GM12874 (cell line): Measurements from ENCODE around the gene RBM28.

Experiments
- TF ChIP-seq, protein P1 (sequence below): IDR thresholded peaks from 2 replicates; pipeline ENCODE4 v1.5.1; 2011; ENCODE audit warnings: low read depth, mild to moderate bottlenecking, control low read depth, low read length, moderate library complexity; ENCODE audit not compliant: insufficient read depth

Gene RBM28

GRCh38 chr7:128360359-128360678 is 16.6 kb upstream of the RBM28 start:
- TF ChIP-seq, protein P1, sequence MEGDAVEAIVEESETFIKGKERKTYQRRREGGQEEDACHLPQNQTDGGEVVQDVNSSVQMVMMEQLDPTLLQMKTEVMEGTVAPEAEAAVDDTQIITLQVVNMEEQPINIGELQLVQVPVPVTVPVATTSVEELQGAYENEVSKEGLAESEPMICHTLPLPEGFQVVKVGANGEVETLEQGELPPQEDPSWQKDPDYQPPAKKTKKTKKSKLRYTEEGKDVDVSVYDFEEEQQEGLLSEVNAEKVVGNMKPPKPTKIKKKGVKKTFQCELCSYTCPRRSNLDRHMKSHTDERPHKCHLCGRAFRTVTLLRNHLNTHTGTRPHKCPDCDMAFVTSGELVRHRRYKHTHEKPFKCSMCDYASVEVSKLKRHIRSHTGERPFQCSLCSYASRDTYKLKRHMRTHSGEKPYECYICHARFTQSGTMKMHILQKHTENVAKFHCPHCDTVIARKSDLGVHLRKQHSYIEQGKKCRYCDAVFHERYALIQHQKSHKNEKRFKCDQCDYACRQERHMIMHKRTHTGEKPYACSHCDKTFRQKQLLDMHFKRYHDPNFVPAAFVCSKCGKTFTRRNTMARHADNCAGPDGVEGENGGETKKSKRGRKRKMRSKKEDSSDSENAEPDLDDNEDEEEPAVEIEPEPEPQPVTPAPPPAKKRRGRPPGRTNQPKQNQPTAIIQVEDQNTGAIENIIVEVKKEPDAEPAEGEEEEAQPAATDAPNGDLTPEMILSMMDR, result no peak

DNA sequence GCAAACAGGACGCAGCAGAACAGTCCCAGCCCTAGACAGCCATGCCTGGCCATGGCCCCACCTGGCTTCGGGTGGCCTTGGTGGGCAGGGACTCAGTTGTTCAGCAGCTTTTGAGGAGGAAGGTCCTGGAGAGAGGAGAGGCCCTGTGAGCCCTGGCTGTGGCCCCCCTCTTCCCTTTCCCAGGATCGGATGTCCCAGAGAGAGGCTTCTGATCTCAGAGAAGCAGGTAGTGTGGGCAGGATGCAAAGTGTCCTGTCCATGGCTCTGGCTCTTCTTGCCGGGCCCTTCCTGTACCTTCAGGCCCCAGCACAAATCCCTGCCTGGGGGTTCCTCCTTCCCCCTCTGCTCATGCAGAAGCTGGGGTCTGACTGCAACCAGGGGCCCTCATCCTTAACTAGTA is 16.2 kb upstream of the RBM28 start:
- TF ChIP-seq, protein P1, result no peak

GRCh38 chr7:128359336-128359735 is 15.6 kb upstream of the RBM28 start:
- TF ChIP-seq, protein P1, result no peak

DNA sequence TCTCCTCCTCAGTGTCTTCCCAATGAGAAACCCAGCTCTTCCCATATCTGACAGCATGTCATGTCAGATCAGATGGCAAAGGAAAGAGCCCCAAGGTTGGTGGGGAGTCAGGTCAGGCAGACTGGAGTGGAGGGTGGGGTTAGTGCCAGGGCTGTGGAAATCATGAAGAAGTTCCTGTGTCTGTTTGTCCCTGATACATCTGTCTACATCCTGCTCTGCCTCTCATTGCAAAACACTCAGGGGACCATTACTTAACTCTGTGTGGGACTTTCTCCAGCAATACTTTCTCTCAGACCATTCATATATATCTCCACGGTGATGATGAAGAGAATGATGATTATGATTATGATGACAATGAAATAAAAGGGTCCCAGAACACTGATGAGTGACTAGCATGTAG is 14.5 kb upstream of the RBM28 start:
- TF ChIP-seq, protein P1, result no peak

GRCh38 chr7:128357217-128357613 is 13.5 kb upstream of the RBM28 start:
- TF ChIP-seq, protein P1, result no peak

- TF ChIP-seq, protein P1, result no peak
These were observed 13.0 kb upstream of the RBM28 start for GRCh38 chr7:128356546-128357216.

GRCh38 chr7:128353610-128354009 is 9.9 kb upstream of the RBM28 start:
- TF ChIP-seq, protein P1, result no peak
